ENCODE results near the gene CDC42BPG.

CDC42BPG gene

GRCh38 chr11:64778223-64778472 is 66.3 kb downstream of the CDC42BPG start:
- H3K36me3 ChIP-seq (ENCODE audit: control insufficient read depth in 1 of 2, insufficient read depth in 2 of 2, low read length in 2 of 2): peaks cover 12 to 31% of the 10 kb centered on the region in 2 experiments
- H2BK5ac ChIP-seq (ENCODE audit: low read depth, low read length, poor library complexity): peak overlapping the region; percentile 89
- H3K14ac ChIP-seq (ENCODE audit: low read length): peak overlapping the region; percentile 69
- H3K9ac ChIP-seq (ENCODE audit: low read length): peak overlapping the region; percentile 99
- peak overlapping the region; percentile 88 for H4K12ac ChIP-seq (ENCODE audit: low read depth, low read length)
- peak overlapping the region; percentile 49 for H2AK5ac ChIP-seq (ENCODE audit: low read length)
- peak overlapping the region; percentile 63 for H3K4ac ChIP-seq (ENCODE audit: low read depth, low read length)
- no peak for DNase-seq
- no CpG with 5 or more reads among the region's 28 CpGs for WGBS (ENCODE audit: extremely low coverage, insufficient coverage, insufficient read length)
- H3K18ac ChIP-seq (ENCODE audit: low read length): peak overlapping the region; percentile 90
- H3K79me1 ChIP-seq (ENCODE audit: low read length): peaks cover 10% of the 10 kb centered on the region
- no peaks in the 10 kb centered on the region for H3K9me3 ChIP-seq (ENCODE audit: insufficient read depth, low read depth, low read length)
- peaks cover 3 to 4% of the 10 kb centered on the region in 2 experiments for H3K4me1 ChIP-seq (ENCODE audit: control insufficient read depth in 1 of 2, insufficient read depth in 2 of 2, low read length in 2 of 2)
- no peaks in the 10 kb centered on the region for H3K27me3 ChIP-seq (ENCODE audit: insufficient read depth, low read length)
- no peak overlapping the region for H2BK12ac ChIP-seq (ENCODE audit: low read length)
- H3K23ac ChIP-seq (ENCODE audit: low read length): no peak overlapping the region
- peak overlapping the region; percentile 91 for H4K91ac ChIP-seq (ENCODE audit: low read depth, low read length)
- peak overlapping the region; percentile 70 for H4K8ac ChIP-seq (ENCODE audit: low read depth, low read length)
- H3K79me2 ChIP-seq (ENCODE audit: control insufficient read depth, insufficient read depth, low read length, poor library complexity): peaks cover 14% of the 10 kb centered on the region
- peak overlapping the region; percentile 97 for H3K4me3 ChIP-seq (ENCODE audit: low read depth, low read length)
- peak overlapping the region; percentile 38 for H2AFZ ChIP-seq (ENCODE audit: insufficient read depth, low read length, poor library complexity)
- peak overlapping the region; percentile 99 for H3K27ac ChIP-seq (ENCODE audit: low read depth, low read length)
- H3K4me2 ChIP-seq (ENCODE audit: low read length): peak overlapping the region; percentile 43
- H2BK120ac ChIP-seq (ENCODE audit: insufficient read depth, low read length, poor library complexity): peak overlapping the region; percentile 86

GRCh38 chr11:64777449-64778222 is 66.8 kb downstream of the CDC42BPG start:
- H3K9me3 ChIP-seq (ENCODE audit: insufficient read depth, low read depth, low read length): no peaks in the 10 kb centered on the region
- H2BK120ac ChIP-seq (ENCODE audit: insufficient read depth, low read length, poor library complexity): peak overlapping the region; percentile 86
- peak overlapping the region; percentile 99 for H3K9ac ChIP-seq (ENCODE audit: low read length)
- peak; percentile 61 to 88 for DNase-seq
- H3K79me2 ChIP-seq (ENCODE audit: control insufficient read depth, insufficient read depth, low read length, poor library complexity): peaks cover 14% of the 10 kb centered on the region
- H3K79me1 ChIP-seq (ENCODE audit: low read length): peaks cover 10% of the 10 kb centered on the region
- peaks cover 16 to 35% of the 10 kb centered on the region in 2 experiments for H3K36me3 ChIP-seq (ENCODE audit: control insufficient read depth in 1 of 2, insufficient read depth in 2 of 2, low read length in 2 of 2)
- H3K4me1 ChIP-seq (ENCODE audit: control insufficient read depth in 1 of 2, insufficient read depth in 2 of 2, low read length in 2 of 2): peaks cover 3 to 4% of the 10 kb centered on the region in 2 experiments
- peak overlapping the region; percentile 90 for H3K18ac ChIP-seq (ENCODE audit: low read length)
- no peak overlapping the region for H2AFZ ChIP-seq (ENCODE audit: insufficient read depth, low read length, poor library complexity)
- H3K27me3 ChIP-seq (ENCODE audit: insufficient read depth, low read length): no peaks in the 10 kb centered on the region
- no peak overlapping the region for H2AK5ac ChIP-seq (ENCODE audit: low read length)
- peak overlapping the region; percentile 97 for H3K4me3 ChIP-seq (ENCODE audit: low read depth, low read length)
- H2BK5ac ChIP-seq (ENCODE audit: low read depth, low read length, poor library complexity): peak overlapping the region; percentile 89
- H4K91ac ChIP-seq (ENCODE audit: low read depth, low read length): peak overlapping the region; percentile 91
- H4K12ac ChIP-seq (ENCODE audit: low read depth, low read length): peak overlapping the region; percentile 88
- H2BK12ac ChIP-seq (ENCODE audit: low read length): no peak overlapping the region
- H3K23ac ChIP-seq (ENCODE audit: low read length): no peak overlapping the region
- H3K14ac ChIP-seq (ENCODE audit: low read length): peak overlapping the region; percentile 76
- WGBS (ENCODE audit: extremely low coverage, insufficient coverage, insufficient read length): no CpG with 5 or more reads among the region's 98 CpGs
- H3K27ac ChIP-seq (ENCODE audit: low read depth, low read length): peak overlapping the region; percentile 99
- peak overlapping the region; percentile 81 for H4K8ac ChIP-seq (ENCODE audit: low read depth, low read length)
- H3K4ac ChIP-seq (ENCODE audit: low read depth, low read length): peak overlapping the region; percentile 99
- H3K4me2 ChIP-seq (ENCODE audit: low read length): peak overlapping the region; percentile 71

GRCh38 chr11:64776875-64777274 is 67.6 kb downstream of the CDC42BPG start:
- Histone ChIP-seq H3K9ac (ENCODE audit: low read length) (peak overlapping the region; percentile 62), H3K4me2 (ENCODE audit: low read length) (peak overlapping the region; percentile 71), H2BK5ac (ENCODE audit: low read depth, low read length, poor library complexity) (no peak overlapping the region), H3K4ac (ENCODE audit: low read depth, low read length) (peak overlapping the region; percentile 99), H3K36me3 (ENCODE audit: control insufficient read depth in 1 of 2, insufficient read depth in 2 of 2, low read length in 2 of 2) (peaks cover 17 to 38% of the 10 kb centered on the region in 2 experiments), H3K18ac (ENCODE audit: low read length) (no peak overlapping the region), H3K4me1 (ENCODE audit: control insufficient read depth in 1 of 2, insufficient read depth in 2 of 2, low read length in 2 of 2) (peaks cover 3 to 4% of the 10 kb centered on the region in 2 experiments), H3K27ac (ENCODE audit: low read depth, low read length) (no peak overlapping the region), H2BK12ac (ENCODE audit: low read length) (no peak overlapping the region), H3K4me3 (ENCODE audit: low read depth, low read length) (no peak overlapping the region), H4K91ac (ENCODE audit: low read depth, low read length) (no peak overlapping the region), H2AK5ac (ENCODE audit: low read length) (no peak overlapping the region), H3K27me3 (ENCODE audit: insufficient read depth, low read length) (no peaks in the 10 kb centered on the region), H3K9me3 (ENCODE audit: insufficient read depth, low read depth, low read length) (no peaks in the 10 kb centered on the region), H2AFZ (ENCODE audit: insufficient read depth, low read length, poor library complexity) (peak overlapping the region; percentile 53), H4K8ac (ENCODE audit: low read depth, low read length) (no peak overlapping the region), H2BK120ac (ENCODE audit: insufficient read depth, low read length, poor library complexity) (no peak overlapping the region), H3K79me1 (ENCODE audit: low read length) (peaks cover 10% of the 10 kb centered on the region), H3K14ac (ENCODE audit: low read length) (no peak overlapping the region), H4K12ac (ENCODE audit: low read depth, low read length) (no peak overlapping the region), H3K79me2 (ENCODE audit: control insufficient read depth, insufficient read depth, low read length, poor library complexity) (peaks cover 14% of the 10 kb centered on the region), H3K23ac (ENCODE audit: low read length) (no peak overlapping the region)
- no peak for DNase-seq
- WGBS (ENCODE audit: extremely low coverage, insufficient coverage, insufficient read length): no CpG with 5 or more reads among the region's 3 CpGs

- H3K4me2 ChIP-seq (ENCODE audit: low read length): peak overlapping the region; percentile 71
- peaks cover 3 to 4% of the 10 kb centered on the region in 2 experiments for H3K4me1 ChIP-seq (ENCODE audit: control insufficient read depth in 1 of 2, insufficient read depth in 2 of 2, low read length in 2 of 2)
- H4K8ac ChIP-seq (ENCODE audit: low read depth, low read length): no peak overlapping the region
- no peak overlapping the region for H2AFZ ChIP-seq (ENCODE audit: insufficient read depth, low read length, poor library complexity)
- no peak for DNase-seq
- H3K18ac ChIP-seq (ENCODE audit: low read length): no peak overlapping the region
- H3K27me3 ChIP-seq (ENCODE audit: insufficient read depth, low read length): no peaks in the 10 kb centered on the region
- peak overlapping the region; percentile 80 for H3K4ac ChIP-seq (ENCODE audit: low read depth, low read length)
- H3K27ac ChIP-seq (ENCODE audit: low read depth, low read length): no peak overlapping the region
- H2AK5ac ChIP-seq (ENCODE audit: low read length): no peak overlapping the region
- no peak overlapping the region for H3K9ac ChIP-seq (ENCODE audit: low read length)
- H2BK12ac ChIP-seq (ENCODE audit: low read length): no peak overlapping the region
- H4K12ac ChIP-seq (ENCODE audit: low read depth, low read length): no peak overlapping the region
- H3K79me2 ChIP-seq (ENCODE audit: control insufficient read depth, insufficient read depth, low read length, poor library complexity): peaks cover 14% of the 10 kb centered on the region
- no peak overlapping the region for H3K4me3 ChIP-seq (ENCODE audit: low read depth, low read length)
- no peak overlapping the region for H2BK120ac ChIP-seq (ENCODE audit: insufficient read depth, low read length, poor library complexity)
- no peak overlapping the region for H2BK5ac ChIP-seq (ENCODE audit: low read depth, low read length, poor library complexity)
- H3K9me3 ChIP-seq (ENCODE audit: insufficient read depth, low read depth, low read length): no peaks in the 10 kb centered on the region
- no peak overlapping the region for H4K91ac ChIP-seq (ENCODE audit: low read depth, low read length)
- no peak overlapping the region for H3K14ac ChIP-seq (ENCODE audit: low read length)
- peaks cover 10% of the 10 kb centered on the region for H3K79me1 ChIP-seq (ENCODE audit: low read length)
- H3K36me3 ChIP-seq (ENCODE audit: control insufficient read depth in 1 of 2, insufficient read depth in 2 of 2, low read length in 2 of 2): peaks cover 17 to 41% of the 10 kb centered on the region in 2 experiments
- no CpG with 5 or more reads among the region's 6 CpGs for WGBS (ENCODE audit: extremely low coverage, insufficient coverage, insufficient read length)
- no peak overlapping the region for H3K23ac ChIP-seq (ENCODE audit: low read length)
Observed at GRCh38 chr11:64776425-64776824, 68.0 kb downstream of the CDC42BPG start.
